Measurements from ENCODE around the gene RAB39A. TPM values are rescaled to one million over a fixed set of nuclear protein-coding genes. Genes with fewer than 3 reads are reported as not detected.
"Not testable (repeated sequence)": the region's sequence is repeated elsewhere in the genome, so short reads cannot be mapped to it uniquely, and the experiment has no call there.

The RAB39A gene, protein sequence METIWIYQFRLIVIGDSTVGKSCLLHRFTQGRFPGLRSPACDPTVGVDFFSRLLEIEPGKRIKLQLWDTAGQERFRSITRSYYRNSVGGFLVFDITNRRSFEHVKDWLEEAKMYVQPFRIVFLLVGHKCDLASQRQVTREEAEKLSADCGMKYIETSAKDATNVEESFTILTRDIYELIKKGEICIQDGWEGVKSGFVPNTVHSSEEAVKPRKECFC
- polyA plus RNA-seq (2013, experiment 1 of 2) = 4.9 TPM
- 4.8 TPM for polyA plus RNA-seq (2013, experiment 2 of 2)

DNA sequence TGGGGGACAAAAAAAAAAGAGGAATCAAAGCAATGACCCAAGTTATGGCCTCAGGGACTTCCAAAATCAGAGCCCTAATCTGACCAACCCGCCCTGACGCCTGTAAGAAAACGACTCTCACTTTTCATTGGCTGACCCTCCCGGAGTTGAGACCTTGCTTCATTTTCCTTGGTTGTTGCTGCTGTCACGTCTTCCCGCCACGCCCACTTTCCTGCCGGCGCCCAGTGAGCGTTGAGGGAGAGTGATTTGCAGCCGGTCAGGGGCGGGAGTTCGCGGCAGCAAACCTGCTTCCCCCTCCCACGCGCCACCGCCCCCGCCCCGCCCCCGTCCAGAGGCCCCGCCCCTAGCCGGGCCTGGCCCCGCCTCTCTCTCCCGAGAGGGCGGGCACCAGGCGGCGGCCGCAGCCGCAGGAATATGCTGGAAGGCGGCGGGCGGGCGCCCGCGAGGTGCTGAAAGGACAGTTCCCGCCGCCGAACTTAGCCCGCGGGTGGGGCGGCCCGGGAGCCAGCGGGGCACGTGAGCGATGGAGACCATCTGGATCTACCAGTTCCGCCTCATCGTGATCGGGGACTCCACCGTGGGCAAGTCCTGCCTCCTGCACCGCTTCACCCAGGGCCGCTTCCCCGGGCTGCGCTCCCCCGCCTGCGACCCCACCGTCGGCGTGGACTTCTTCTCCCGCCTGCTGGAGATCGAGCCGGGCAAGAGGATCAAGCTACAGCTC lies at the start of gene RAB39A:
Gene RAB39A, plus strand, starts transcription at position 403 of the 721 bp plus-strand sequence. Its CDS starts 121 bp downstream, at position 524.
- Histone ChIP-seq H3K27ac (ENCODE audit: low read depth, low read length) (no peak within 1 kb of the TSS), H2BK5ac (ENCODE audit: low read length) (no peak within 1 kb of the TSS), H4K8ac (ENCODE audit: low read depth, low read length) (no peak within 1 kb of the TSS), H3K79me2 (ENCODE audit: control insufficient read depth, insufficient read depth, low read length) (peaks cover 5% of the 10 kb centered on the region), H3K23ac (ENCODE audit: low read length) (peak within 1 kb of the TSS; percentile 48), H3K4ac (ENCODE audit: low read depth, low read length) (peak within 1 kb of the TSS; percentile 50), H4K5ac (ENCODE audit: low read length) (no peak within 1 kb of the TSS), H3K79me1 (ENCODE audit: low read length) (peaks cover 5% of the 10 kb centered on the region), H2BK120ac (ENCODE audit: low read depth, low read length) (no peak within 1 kb of the TSS), H3K4me2 (ENCODE audit: low read length) (peak within 1 kb of the TSS; percentile 83), H3K18ac (ENCODE audit: low read length) (peak within 1 kb of the TSS; percentile 62), H3K56ac (ENCODE audit: low read length) (peak within 1 kb of the TSS; percentile 88), H3K4me3 (ENCODE audit: low read length) (peak within 1 kb of the TSS; percentile 88), H3K36me3 (ENCODE audit: control insufficient read depth, insufficient read depth, low read length) (no peaks in the 10 kb centered on the region), H3K27me3 (ENCODE audit: insufficient read depth, low read length, poor library complexity) (no peaks in the 10 kb centered on the region), H2BK15ac (replicated peaks; ENCODE audit: low read depth) (no peak within 1 kb of the TSS), H2AK5ac (ENCODE audit: low read length) (no peak within 1 kb of the TSS), H3K4me1 (ENCODE audit: control insufficient read depth, low read depth, low read length) (no peaks in the 10 kb centered on the region), H3K9ac (ENCODE audit: low read length) (peak within 1 kb of the TSS; percentile 86)
- peak; percentile 99 for DNase-seq
- no CpG with 5 or more reads among the region's 61 CpGs for WGBS (ENCODE audit: extremely low coverage, insufficient coverage, low lambda C conversion rate)

DNA sequence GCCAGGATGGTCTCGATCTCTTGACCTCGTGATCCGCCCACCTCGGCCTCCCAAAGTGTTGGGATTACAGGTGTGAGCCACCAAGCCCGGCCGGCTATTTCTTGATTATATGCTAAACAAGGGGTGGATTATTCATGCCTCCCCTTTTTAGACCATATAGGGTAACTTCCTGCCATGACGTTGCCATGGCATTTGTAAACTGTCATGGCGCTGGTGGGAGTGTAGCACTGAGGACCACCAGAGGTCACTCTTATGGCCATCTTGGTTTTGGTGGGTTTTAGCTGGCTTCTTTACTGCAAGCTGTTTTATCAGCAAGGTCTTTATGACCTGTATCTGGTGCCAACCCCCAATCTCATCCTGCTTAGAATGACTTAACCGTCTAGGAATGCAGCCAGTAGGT lies 46.8 kb upstream of the RAB39A start:
- H3K4me3 ChIP-seq (ENCODE audit: low read length); H2BK5ac ChIP-seq (ENCODE audit: low read length); H3K18ac ChIP-seq (ENCODE audit: low read length); H4K5ac ChIP-seq (ENCODE audit: low read length); H3K79me1 ChIP-seq (ENCODE audit: low read length); H3K79me2 ChIP-seq (ENCODE audit: control insufficient read depth, insufficient read depth, low read length); H2BK120ac ChIP-seq (ENCODE audit: low read depth, low read length); H3K56ac ChIP-seq (ENCODE audit: low read length); H3K4ac ChIP-seq (ENCODE audit: low read depth, low read length); H3K4me2 ChIP-seq (ENCODE audit: low read length); H3K23ac ChIP-seq (ENCODE audit: low read length); H4K8ac ChIP-seq (ENCODE audit: low read depth, low read length); H3K27me3 ChIP-seq (ENCODE audit: insufficient read depth, low read length, poor library complexity); H2AK5ac ChIP-seq (ENCODE audit: low read length); H3K36me3 ChIP-seq (ENCODE audit: control insufficient read depth, insufficient read depth, low read length); H2BK15ac ChIP-seq (replicated peaks; ENCODE audit: low read depth); H3K4me1 ChIP-seq (ENCODE audit: control insufficient read depth, low read depth, low read length); H3K9ac ChIP-seq (ENCODE audit: low read length); H3K27ac ChIP-seq (ENCODE audit: low read depth, low read length): not testable (repeated sequence)
- peak; percentile 85 for DNase-seq
- no CpG with 5 or more reads among the region's 9 CpGs for WGBS (ENCODE audit: extremely low coverage, insufficient coverage, low lambda C conversion rate)

DNA sequence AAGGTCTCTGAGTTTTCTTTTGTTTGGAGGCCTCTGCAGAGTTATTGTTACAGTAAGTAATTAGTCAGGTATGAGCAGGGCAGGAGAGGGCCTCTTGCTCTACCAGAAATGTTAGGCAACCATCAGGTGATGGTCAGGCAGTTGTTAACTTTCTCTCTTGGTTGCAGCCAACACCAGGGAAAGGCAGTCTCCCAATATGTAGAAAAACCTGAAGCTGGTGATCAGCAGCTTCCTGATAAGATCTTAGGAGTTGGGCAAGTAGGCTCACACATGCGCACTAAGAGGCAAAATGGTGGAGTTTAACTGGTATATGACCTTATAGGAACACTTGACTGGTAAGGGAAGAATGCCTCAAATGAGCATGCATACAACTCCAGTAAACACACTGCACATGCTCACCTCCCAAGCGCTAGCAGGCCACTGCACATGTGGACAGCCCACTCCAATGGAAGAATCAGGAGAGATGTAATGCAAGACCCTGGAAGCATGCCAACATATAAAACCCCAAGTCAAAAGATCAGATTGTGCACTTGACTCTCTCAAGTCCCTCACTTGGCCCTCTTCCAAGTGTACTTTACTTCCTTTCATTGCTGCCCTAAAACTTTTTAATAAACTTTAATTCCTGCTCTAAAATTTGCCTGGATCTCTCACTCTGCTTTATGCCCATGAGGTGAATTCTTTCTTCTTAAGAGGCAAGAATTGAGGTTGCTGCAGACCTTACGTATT lies 46.0 kb upstream of the RAB39A start:
- Histone ChIP-seq H3K4ac (ENCODE audit: low read depth, low read length) (no peak overlapping the region), H3K79me2 (ENCODE audit: control insufficient read depth, insufficient read depth, low read length) (no peaks in the 10 kb centered on the region), H3K9ac (ENCODE audit: low read length) (no peak overlapping the region), H3K18ac (ENCODE audit: low read length) (peak overlapping the region; percentile 22), H3K79me1 (ENCODE audit: low read length) (no peaks in the 10 kb centered on the region), H3K23ac (ENCODE audit: low read length) (no peak overlapping the region), H3K56ac (ENCODE audit: low read length) (no peak overlapping the region), H2BK5ac (ENCODE audit: low read length) (no peak overlapping the region), H3K4me1 (ENCODE audit: control insufficient read depth, low read depth, low read length) (no peaks in the 10 kb centered on the region), H3K27ac (ENCODE audit: low read depth, low read length) (no peak overlapping the region), H2BK15ac (replicated peaks; ENCODE audit: low read depth) (no peak overlapping the region), H3K4me3 (ENCODE audit: low read length) (no peak overlapping the region), H2AK5ac (ENCODE audit: low read length) (no peak overlapping the region), H4K5ac (ENCODE audit: low read length) (no peak overlapping the region), H3K36me3 (ENCODE audit: control insufficient read depth, insufficient read depth, low read length) (no peaks in the 10 kb centered on the region), H4K8ac (ENCODE audit: low read depth, low read length) (no peak overlapping the region), H3K27me3 (ENCODE audit: insufficient read depth, low read length, poor library complexity) (no peaks in the 10 kb centered on the region), H2BK120ac (ENCODE audit: low read depth, low read length) (no peak overlapping the region), H3K4me2 (ENCODE audit: low read length) (no peak overlapping the region)
- WGBS (ENCODE audit: extremely low coverage, insufficient coverage, low lambda C conversion rate) = no CpG with 5 or more reads among the region's 3 CpGs
- peak; percentile 13 for DNase-seq

DNA sequence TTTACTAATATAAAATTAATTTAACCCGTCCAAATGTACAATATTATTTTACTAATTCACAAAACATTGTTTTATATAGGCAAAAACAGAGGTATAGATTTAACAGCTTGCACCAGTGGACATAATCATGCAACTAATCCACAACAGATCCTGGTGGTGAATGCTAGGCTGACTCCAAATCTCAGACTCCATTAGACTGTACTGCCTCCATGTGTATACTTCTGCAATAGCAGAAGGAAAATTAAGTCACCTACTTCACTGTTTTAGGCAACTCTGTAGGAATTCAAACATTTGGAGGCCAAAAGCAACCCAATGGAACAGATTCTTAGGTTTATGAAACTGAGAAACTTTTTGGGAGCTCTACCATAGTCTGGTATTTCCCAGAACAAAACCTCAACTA lies 30.0 kb upstream of the RAB39A start:
- H3K4me1 ChIP-seq (ENCODE audit: control insufficient read depth, low read depth, low read length) = no peaks in the 10 kb centered on the region
- 100% methylated on average over 1 of the region's 1 CpG for WGBS (ENCODE audit: extremely low coverage, insufficient coverage, low lambda C conversion rate)
- H3K4ac ChIP-seq (ENCODE audit: low read depth, low read length) = no peak overlapping the region
- no peak overlapping the region for H2BK120ac ChIP-seq (ENCODE audit: low read depth, low read length)
- no peak overlapping the region for H2BK15ac ChIP-seq (replicated peaks; ENCODE audit: low read depth)
- H3K79me2 ChIP-seq (ENCODE audit: control insufficient read depth, insufficient read depth, low read length) = no peaks in the 10 kb centered on the region
- H3K4me2 ChIP-seq (ENCODE audit: low read length) = no peak overlapping the region
- peak; percentile 51 for DNase-seq
- no peaks in the 10 kb centered on the region for H3K36me3 ChIP-seq (ENCODE audit: control insufficient read depth, insufficient read depth, low read length)
- no peaks in the 10 kb centered on the region for H3K27me3 ChIP-seq (ENCODE audit: insufficient read depth, low read length, poor library complexity)
- no peak overlapping the region for H3K23ac ChIP-seq (ENCODE audit: low read length)
- H3K79me1 ChIP-seq (ENCODE audit: low read length) = no peaks in the 10 kb centered on the region
- no peak overlapping the region for H4K8ac ChIP-seq (ENCODE audit: low read depth, low read length)
- no peak overlapping the region for H3K18ac ChIP-seq (ENCODE audit: low read length)
- H3K56ac ChIP-seq (ENCODE audit: low read length) = no peak overlapping the region
- H3K9ac ChIP-seq (ENCODE audit: low read length) = no peak overlapping the region
- no peak overlapping the region for H3K27ac ChIP-seq (ENCODE audit: low read depth, low read length)
- no peak overlapping the region for H4K5ac ChIP-seq (ENCODE audit: low read length)
- no peak overlapping the region for H2AK5ac ChIP-seq (ENCODE audit: low read length)
- no peak overlapping the region for H2BK5ac ChIP-seq (ENCODE audit: low read length)
- H3K4me3 ChIP-seq (ENCODE audit: low read length) = no peak overlapping the region

DNA sequence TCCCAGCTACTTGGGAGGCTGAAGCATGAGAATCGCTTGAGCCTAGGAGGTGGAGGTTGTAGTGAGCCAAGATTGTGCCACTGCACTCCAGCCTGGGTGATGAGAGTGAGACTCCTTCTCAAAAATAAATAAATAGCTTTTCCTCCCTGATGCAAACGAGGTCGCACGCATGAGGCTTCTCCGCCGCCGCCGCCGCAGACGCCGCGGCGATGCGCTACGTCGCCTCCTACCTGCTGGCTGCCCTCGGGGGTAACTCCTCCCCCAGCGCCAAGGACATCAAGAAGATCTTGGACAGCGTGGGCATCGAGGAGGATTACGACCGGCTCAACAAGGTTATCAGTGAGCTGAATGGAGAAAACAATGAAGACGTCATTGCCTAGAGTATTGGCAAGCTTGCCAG lies 20.0 kb upstream of the RAB39A start:
- H3K4me1 ChIP-seq (ENCODE audit: control insufficient read depth, low read depth, low read length) = no peaks in the 10 kb centered on the region
- no peak overlapping the region for H3K9ac ChIP-seq (ENCODE audit: low read length)
- H3K56ac ChIP-seq (ENCODE audit: low read length) = no peak overlapping the region
- no peaks in the 10 kb centered on the region for H3K79me1 ChIP-seq (ENCODE audit: low read length)
- no peak overlapping the region for H3K27ac ChIP-seq (ENCODE audit: low read depth, low read length)
- H3K4ac ChIP-seq (ENCODE audit: low read depth, low read length) = no peak overlapping the region
- H3K4me3 ChIP-seq (ENCODE audit: low read length) = no peak overlapping the region
- H3K4me2 ChIP-seq (ENCODE audit: low read length) = no peak overlapping the region
- WGBS (ENCODE audit: extremely low coverage, insufficient coverage, low lambda C conversion rate) = no CpG with 5 or more reads among the region's 23 CpGs
- DNase-seq = no peak
- H2AK5ac ChIP-seq (ENCODE audit: low read length) = no peak overlapping the region
- H2BK120ac ChIP-seq (ENCODE audit: low read depth, low read length) = no peak overlapping the region
- H2BK5ac ChIP-seq (ENCODE audit: low read length) = no peak overlapping the region
- no peaks in the 10 kb centered on the region for H3K79me2 ChIP-seq (ENCODE audit: control insufficient read depth, insufficient read depth, low read length)
- no peaks in the 10 kb centered on the region for H3K27me3 ChIP-seq (ENCODE audit: insufficient read depth, low read length, poor library complexity)
- H2BK15ac ChIP-seq (replicated peaks; ENCODE audit: low read depth) = no peak overlapping the region
- H3K23ac ChIP-seq (ENCODE audit: low read length) = no peak overlapping the region
- H3K18ac ChIP-seq (ENCODE audit: low read length) = no peak overlapping the region
- H4K8ac ChIP-seq (ENCODE audit: low read depth, low read length) = no peak overlapping the region
- H4K5ac ChIP-seq (ENCODE audit: low read length) = no peak overlapping the region
- no peaks in the 10 kb centered on the region for H3K36me3 ChIP-seq (ENCODE audit: control insufficient read depth, insufficient read depth, low read length)
